Stimulated activated CD8-positive, alpha-beta memory T cell treated with anti-CD3 and anti-CD28 coated beads, Interleukin-4, amount 100 ng/mL, for 24 hours (primary cell): ENCODE measurements around the gene ZNF182.
"Not testable (repeated sequence)": the region's sequence is repeated elsewhere in the genome, so short reads cannot be mapped to it uniquely, and the experiment has no call there.

Experiments used
- DNase-seq: peaks from one replicate; pipeline ENCODE4 v3.0.0-alpha.2; 2020; ENCODE audit warnings: low read depth

ZNF182 gene

GRCh38 chrX:48003758-48004457 is at the start of gene ZNF182:
Gene ZNF182, minus strand, starts transcription at chrX:48003989. Its CDS starts 1,380 bp downstream, at chrX:48002609.
- peak; percentile 81 for DNase-seq

GRCh38 chrX:48046846-48047245 is 43.1 kb upstream of the ZNF182 start:
- no peak for DNase-seq

- DNase-seq, result no peak
These were observed 41.9 kb upstream of the ZNF182 start for GRCh38 chrX:48045410-48046311.

GRCh38 chrX:48043056-48043455 is 39.3 kb upstream of the ZNF182 start:
- DNase-seq, result no peak

GRCh38 chrX:48035891-48036290 is 32.1 kb upstream of the ZNF182 start:
- no peak for DNase-seq

- DNase-seq, result not testable (repeated sequence)
These were observed 26.9 kb upstream of the ZNF182 start for GRCh38 chrX:48030641-48031173.

- DNase-seq, result no peak
These were observed 26.4 kb upstream of the ZNF182 start for GRCh38 chrX:48030237-48030636.

GRCh38 chrX:48028091-48028490 is 24.3 kb upstream of the ZNF182 start:
- no peak for DNase-seq

- not testable (repeated sequence) for DNase-seq
These were observed 23.8 kb upstream of the ZNF182 start for GRCh38 chrX:48027545-48027944.

GRCh38 chrX:48025561-48025960 is 21.8 kb upstream of the ZNF182 start:
- DNase-seq, result no peak

- no peak for DNase-seq
These were observed 18.9 kb upstream of the ZNF182 start for GRCh38 chrX:48022738-48023137.

- no peak for DNase-seq
These were observed 18.3 kb upstream of the ZNF182 start for GRCh38 chrX:48022100-48022499.

GRCh38 chrX:48021026-48021900 is 17.5 kb upstream of the ZNF182 start:
- peak; percentile 60 for DNase-seq

- DNase-seq, result not testable (repeated sequence)
These were observed 16.7 kb upstream of the ZNF182 start for GRCh38 chrX:48020472-48020871.

GRCh38 chrX:48019892-48020291 is 16.1 kb upstream of the ZNF182 start:
- DNase-seq, result not testable (repeated sequence)

- not testable (repeated sequence) for DNase-seq
These were observed 13.0 kb upstream of the ZNF182 start for GRCh38 chrX:48016583-48017310.

GRCh38 chrX:48009445-48009960 is 5.7 kb upstream of the ZNF182 start:
- not testable (repeated sequence) for DNase-seq

GRCh38 chrX:48006688-48007087 is 2.9 kb upstream of the ZNF182 start, which contains the start of gene SPACA5:
Gene SPACA5, plus strand, starts transcription at chrX:48006988. Its CDS starts 815 bp downstream, at chrX:48007803.
- not testable (repeated sequence) for DNase-seq

GRCh38 chrX:48003367-48003757 is 427 bp downstream of the ZNF182 start:
- no peak for DNase-seq

- DNase-seq, result no peak
These were observed 860 bp downstream of the ZNF182 start for GRCh38 chrX:48002929-48003328.

GRCh38 chrX:48002319-48002718 is 1.5 kb downstream of the ZNF182 start:
- DNase-seq, result no peak
